Lower lobe of right lung (tissue), 2 donors: Measurements from ENCODE around the gene SCYGR4. TPM values are rescaled to one million over a fixed set of nuclear protein-coding genes. Genes with fewer than 3 reads are reported as not detected.

Experiments
- ATAC-seq, 2 donors: fragments of 200-7000 bp; cut with Tn5 transposase; one replicate each; pipeline ENCODE4 v1.9.1; 2020 to 2022; ENCODE audit warnings: mild to moderate bottlenecking in 2 of 2, moderate library complexity in 2 of 2
- DNase-seq: peaks from one replicate; pipeline ENCODE4 v3.0.0-alpha.2; 2020
- H3K27ac ChIP-seq: fragments of 200-600 bp; one replicate; pipeline ENCODE4 v1.8.0; 2022
- H3K27me3 ChIP-seq: fragments of 200-600 bp; one replicate; pipeline ENCODE4 v1.8.0; 2022; ENCODE audit warnings: low read depth
- H3K36me3 ChIP-seq: fragments of 200-600 bp; one replicate; pipeline ENCODE4 v1.8.0; 2022; ENCODE audit warnings: mild to moderate bottlenecking
- H3K4me1 ChIP-seq: fragments of 200-600 bp; one replicate; pipeline ENCODE4 v1.8.0; 2022
- H3K4me3 ChIP-seq: fragments of 200-600 bp; one replicate; pipeline ENCODE4 v1.8.0; 2022; ENCODE audit warnings: mild to moderate bottlenecking
- H3K9me3 ChIP-seq: fragments of 200-600 bp; one replicate; pipeline ENCODE4 v1.8.0; 2022
- CTCF ChIP-seq: fragments of 200-600 bp; IDR thresholded peaks from one replicate; pipeline ENCODE4 v1.8.0; 2022; ENCODE audit warnings: antibody characterized with exemption, mild to moderate bottlenecking
- intact Hi-C: fragments of 100-400 bp; cut with DNase I; formaldehyde crosslinking; loops from one replicate; pipeline ENCODE4 v1.11.0; 2022
- total RNA-seq: library from RNA; stranded (reverse); fragmentation: NEBNext Ultra II Directional; extraction: Animal tissue kit (Norgen Biotek cat#: 25700); gene quantifications from one replicate; pipeline ENCODE4 v1.2.1, GENCODE V29; 2021
- donor health status: DM: no; HTN: yes; CAD: no; lungs with severe emphysema.

Gene SCYGR4
- total RNA-seq, 1 donor from 2014 or later: not detected

DNA sequence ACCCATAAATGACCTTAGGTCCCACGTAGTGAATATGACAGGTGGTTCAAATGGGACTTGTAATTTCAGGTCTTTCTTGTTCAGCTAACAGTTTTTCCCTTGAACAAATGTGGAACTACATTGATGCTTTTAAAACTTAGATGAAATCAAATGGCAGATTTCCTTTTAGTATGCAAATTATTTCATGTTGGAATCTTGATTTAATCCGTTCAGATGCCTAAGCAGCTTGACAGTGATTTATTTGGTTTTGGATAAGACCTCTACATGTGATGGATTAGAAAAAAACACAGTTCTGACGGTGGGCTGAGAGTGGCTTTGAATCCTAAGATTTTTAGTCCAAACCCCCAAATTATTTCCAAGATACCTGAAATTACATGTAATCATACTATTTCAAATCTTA is 16.9 kb downstream of the SCYGR4 start:
- intact Hi-C loops: no loop called here
- no peak for TF ChIP-seq CTCF
- no peak for ATAC-seq
- Histone ChIP-seq H3K4me1 (no peaks in the 10 kb centered on the region), H3K4me3 (no peak overlapping the region), H3K27me3 (no peaks in the 10 kb centered on the region), H3K27ac (no peak overlapping the region), H3K9me3 (no peaks in the 10 kb centered on the region), H3K36me3 (no peaks in the 10 kb centered on the region)
- no peak for DNase-seq

DNA sequence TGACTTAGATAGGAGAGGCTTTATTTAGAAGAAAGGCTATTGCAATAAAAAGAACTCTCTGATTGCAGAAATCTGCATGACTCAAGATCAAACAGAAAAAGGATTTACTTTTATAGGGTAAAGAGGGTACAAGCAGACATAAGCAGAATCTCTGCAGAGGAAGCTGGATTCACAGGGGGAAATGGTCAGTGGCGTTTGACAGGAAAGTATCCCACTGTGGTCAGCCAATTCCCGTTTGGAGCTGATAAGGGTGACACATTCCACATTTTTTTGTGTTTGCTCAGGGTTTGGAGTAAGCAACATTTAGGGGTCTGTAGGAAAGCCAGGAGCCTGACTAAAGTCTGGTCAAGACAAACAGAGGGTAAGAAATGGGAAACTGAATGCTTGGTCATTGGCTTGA is 25.4 kb downstream of the SCYGR4 start:
- DNase-seq (no peak), ATAC-seq (no peak)
- TF ChIP-seq CTCF: no peak
- Histone ChIP-seq H3K9me3 (no peaks in the 10 kb centered on the region), H3K27me3 (no peaks in the 10 kb centered on the region), H3K4me3 (no peak overlapping the region), H3K36me3 (no peaks in the 10 kb centered on the region), H3K27ac (no peak overlapping the region), H3K4me1 (no peaks in the 10 kb centered on the region)
- intact Hi-C loops: no loop called here

- TF ChIP-seq CTCF: no peak
- no peak overlapping the region for H3K4me3 ChIP-seq
- ATAC-seq (no peak), DNase-seq (no peak)
- intact Hi-C loops: no loop called here
- no peaks in the 10 kb centered on the region for H3K27me3 ChIP-seq
- H3K4me1 ChIP-seq: no peaks in the 10 kb centered on the region
- no peaks in the 10 kb centered on the region for H3K36me3 ChIP-seq
- no peaks in the 10 kb centered on the region for H3K9me3 ChIP-seq
- H3K27ac ChIP-seq: no peak overlapping the region
These were observed 26.8 kb downstream of the SCYGR4 start for GRCh38 chr2:227643990-227644551.

DNA sequence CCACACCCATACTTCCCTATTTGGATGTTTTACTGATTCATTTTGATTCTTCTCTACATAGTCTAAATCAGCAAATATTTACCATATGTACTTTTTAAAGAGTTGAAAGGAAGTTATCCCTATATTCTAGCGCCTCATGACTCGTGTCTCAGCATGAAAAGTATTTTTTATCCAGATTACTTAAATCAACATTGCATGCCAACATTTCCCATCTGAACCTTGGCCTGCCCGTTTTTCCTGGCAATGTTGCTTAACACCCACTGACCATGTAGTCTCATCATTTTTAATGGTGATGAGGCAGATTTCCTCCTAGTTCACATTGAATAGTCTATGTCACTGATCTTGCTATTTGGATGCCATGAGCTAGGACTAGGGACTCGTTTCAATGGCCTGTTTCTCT is 36.1 kb downstream of the SCYGR4 start:
- Histone ChIP-seq H3K4me1 (peaks cover 6% of the 10 kb centered on the region), H3K27ac (no peak overlapping the region), H3K36me3 (no peaks in the 10 kb centered on the region), H3K9me3 (no peaks in the 10 kb centered on the region), H3K27me3 (no peaks in the 10 kb centered on the region), H3K4me3 (no peak overlapping the region)
- intact Hi-C loops: loop anchor here (5.0 kb wide), 1 partner anchor 114 kb away; no protein-coding TSS in a partner anchor
- DNase-seq (no peak), ATAC-seq (no peak)
- no peak for TF ChIP-seq CTCF

- no peak overlapping the region for H3K27ac ChIP-seq
- intact Hi-C loops: loop anchor here (5.0 kb wide), 1 partner anchor 113 kb away; no protein-coding TSS in a partner anchor
- peaks cover 6% of the 10 kb centered on the region for H3K4me1 ChIP-seq
- no peaks in the 10 kb centered on the region for H3K36me3 ChIP-seq
- no peaks in the 10 kb centered on the region for H3K27me3 ChIP-seq
- ATAC-seq: no peak
- H3K9me3 ChIP-seq: no peaks in the 10 kb centered on the region
- TF ChIP-seq CTCF: no peak
- no peak overlapping the region for H3K4me3 ChIP-seq
- DNase-seq: no peak
These were observed 37.1 kb downstream of the SCYGR4 start for GRCh38 chr2:227654426-227654825.
